ENCODE results near the gene CAST. TPM values are rescaled to one million over a fixed set of nuclear protein-coding genes. Genes with fewer than 3 reads are reported as not detected.
"Not testable (repeated sequence)": the region's sequence is repeated elsewhere in the genome, so short reads cannot be mapped to it uniquely, and the experiment has no call there.

Gene CAST
- total RNA-seq, 2 donors from 2014 or later = 303 TPM

GRCh38 chr5:96796434-96796833 lies 134.3 kb downstream of the CAST start:
- no peaks in the 10 kb centered on the region for H3K27me3 Mint-ChIP-seq
- peak overlapping the region; percentile 35 for H3K27ac Mint-ChIP-seq
- DNase-seq (no peak), ATAC-seq (no peak)
- H3K4me3 Mint-ChIP-seq = no peak overlapping the region
- peaks cover 27% of the 10 kb centered on the region for H3K4me1 Mint-ChIP-seq
- peaks cover 13% of the 10 kb centered on the region for H3K36me3 Mint-ChIP-seq (ENCODE audit: low read depth)
- H3K9me3 ChIP-seq (ENCODE audit: control insufficient read depth, low read length, poor library complexity, severe bottlenecking) = no peaks in the 10 kb centered on the region

- not testable (repeated sequence) for DNase-seq; H3K4me3 Mint-ChIP-seq; ATAC-seq; H3K36me3 Mint-ChIP-seq (ENCODE audit: low read depth); H3K27me3 Mint-ChIP-seq; H3K9me3 ChIP-seq (ENCODE audit: control insufficient read depth, low read length, poor library complexity, severe bottlenecking)
- Mint-ChIP-seq H3K27ac (peak overlapping the region; percentile 65), H3K4me1 (peaks cover 51% of the 10 kb centered on the region)
Measured at GRCh38 chr5:96801718-96802117, 139.5 kb downstream of the CAST start.

- DNase-seq (peak in 1 of 3 donors; percentile 38), ATAC-seq (peak; percentile 10)
- H3K36me3 Mint-ChIP-seq (ENCODE audit: low read depth) = peaks cover 8% of the 10 kb centered on the region
- H3K27ac Mint-ChIP-seq = peak overlapping the region; percentile 99
- no peaks in the 10 kb centered on the region for H3K27me3 Mint-ChIP-seq
- H3K9me3 ChIP-seq (ENCODE audit: control insufficient read depth, low read length, poor library complexity, severe bottlenecking) = no peaks in the 10 kb centered on the region
- peaks cover 54% of the 10 kb centered on the region for H3K4me1 Mint-ChIP-seq
- peak overlapping the region; percentile 99 for H3K4me3 Mint-ChIP-seq
Measured at GRCh38 chr5:96807075-96807654, 145.0 kb downstream of the CAST start.

GRCh38 chr5:96808541-96808828 lies 146.3 kb downstream of the CAST start:
- Mint-ChIP-seq H3K36me3 (ENCODE audit: low read depth) (peaks cover 4% of the 10 kb centered on the region), H3K4me1 (peaks cover 43% of the 10 kb centered on the region), H3K27ac (peak overlapping the region; percentile 99), H3K27me3 (no peaks in the 10 kb centered on the region), H3K4me3 (peak overlapping the region; percentile 99)
- DNase-seq (no peak), ATAC-seq (no peak)
- no peaks in the 10 kb centered on the region for H3K9me3 ChIP-seq (ENCODE audit: control insufficient read depth, low read length, poor library complexity, severe bottlenecking)

GRCh38 chr5:96808868-96809558 lies 146.8 kb downstream of the CAST start:
- H3K36me3 Mint-ChIP-seq (ENCODE audit: low read depth) = peaks cover 4% of the 10 kb centered on the region
- ATAC-seq = no peak
- peak overlapping the region; percentile 99 for H3K27ac Mint-ChIP-seq
- no peaks in the 10 kb centered on the region for H3K9me3 ChIP-seq (ENCODE audit: control insufficient read depth, low read length, poor library complexity, severe bottlenecking)
- H3K27me3 Mint-ChIP-seq = no peaks in the 10 kb centered on the region
- peak overlapping the region; percentile 99 for H3K4me3 Mint-ChIP-seq
- no peak for DNase-seq
- peaks cover 39% of the 10 kb centered on the region for H3K4me1 Mint-ChIP-seq

GRCh38 chr5:96809921-96810320 lies 147.7 kb downstream of the CAST start:
- H3K4me3 Mint-ChIP-seq = no peak overlapping the region
- ATAC-seq = no peak
- H3K36me3 Mint-ChIP-seq (ENCODE audit: low read depth) = peaks cover 4% of the 10 kb centered on the region
- H3K27ac Mint-ChIP-seq = peak overlapping the region; percentile 99
- no peaks in the 10 kb centered on the region for H3K27me3 Mint-ChIP-seq
- H3K9me3 ChIP-seq (ENCODE audit: control insufficient read depth, low read length, poor library complexity, severe bottlenecking) = no peaks in the 10 kb centered on the region
- H3K4me1 Mint-ChIP-seq = peaks cover 40% of the 10 kb centered on the region
- no peak for DNase-seq

- no peak for ATAC-seq
- Mint-ChIP-seq H3K27me3 (no peaks in the 10 kb centered on the region), H3K27ac (no peak overlapping the region), H3K36me3 (ENCODE audit: low read depth) (peaks cover 4% of the 10 kb centered on the region), H3K4me1 (peaks cover 45% of the 10 kb centered on the region), H3K4me3 (no peak overlapping the region)
- H3K9me3 ChIP-seq (ENCODE audit: control insufficient read depth, low read length, poor library complexity, severe bottlenecking) = no peaks in the 10 kb centered on the region
- no peak for DNase-seq
Measured at GRCh38 chr5:96812851-96813250, 150.7 kb downstream of the CAST start.

- no peak overlapping the region for H3K4me3 Mint-ChIP-seq
- H3K27ac Mint-ChIP-seq = peak overlapping the region; percentile 86
- H3K36me3 Mint-ChIP-seq (ENCODE audit: low read depth) = no peaks in the 10 kb centered on the region
- peaks cover 38% of the 10 kb centered on the region for H3K4me1 Mint-ChIP-seq
- ATAC-seq = no peak
- DNase-seq = no peak
- H3K27me3 Mint-ChIP-seq = no peaks in the 10 kb centered on the region
- H3K9me3 ChIP-seq (ENCODE audit: control insufficient read depth, low read length, poor library complexity, severe bottlenecking) = no peaks in the 10 kb centered on the region
Measured at GRCh38 chr5:96814041-96814440, 151.9 kb downstream of the CAST start.

- Mint-ChIP-seq H3K36me3 (ENCODE audit: low read depth) (no peaks in the 10 kb centered on the region), H3K27ac (peak overlapping the region; percentile 94), H3K4me1 (peaks cover 48% of the 10 kb centered on the region), H3K4me3 (peak overlapping the region; percentile 90), H3K27me3 (no peaks in the 10 kb centered on the region)
- peak; percentile 92 for ATAC-seq
- no peaks in the 10 kb centered on the region for H3K9me3 ChIP-seq (ENCODE audit: control insufficient read depth, low read length, poor library complexity, severe bottlenecking)
- DNase-seq = peak; percentile 12 to 39 (median 39)
Measured at GRCh38 chr5:96816411-96816939, 154.3 kb downstream of the CAST start.

GRCh38 chr5:96816991-96817390 lies 154.8 kb downstream of the CAST start:
- peak; percentile 31 for ATAC-seq
- no peaks in the 10 kb centered on the region for H3K9me3 ChIP-seq (ENCODE audit: control insufficient read depth, low read length, poor library complexity, severe bottlenecking)
- H3K36me3 Mint-ChIP-seq (ENCODE audit: low read depth) = no peaks in the 10 kb centered on the region
- no peaks in the 10 kb centered on the region for H3K27me3 Mint-ChIP-seq
- H3K27ac Mint-ChIP-seq = peak overlapping the region; percentile 94
- peaks cover 53% of the 10 kb centered on the region for H3K4me1 Mint-ChIP-seq
- peak overlapping the region; percentile 90 for H3K4me3 Mint-ChIP-seq
- DNase-seq = no peak

- no peaks in the 10 kb centered on the region for H3K36me3 Mint-ChIP-seq (ENCODE audit: low read depth)
- no peaks in the 10 kb centered on the region for H3K27me3 Mint-ChIP-seq
- ATAC-seq (no peak), DNase-seq (no peak)
- H3K4me1 Mint-ChIP-seq = peaks cover 55% of the 10 kb centered on the region
- peak overlapping the region; percentile 94 for H3K27ac Mint-ChIP-seq
- no peaks in the 10 kb centered on the region for H3K9me3 ChIP-seq (ENCODE audit: control insufficient read depth, low read length, poor library complexity, severe bottlenecking)
- peak overlapping the region; percentile 90 for H3K4me3 Mint-ChIP-seq
Measured at GRCh38 chr5:96817506-96817905, 155.3 kb downstream of the CAST start.

GRCh38 chr5:96818125-96818788 lies 156.1 kb downstream of the CAST start:
- no peaks in the 10 kb centered on the region for H3K27me3 Mint-ChIP-seq
- ATAC-seq (no peak), DNase-seq (no peak)
- H3K9me3 ChIP-seq (ENCODE audit: control insufficient read depth, low read length, poor library complexity, severe bottlenecking) = no peaks in the 10 kb centered on the region
- H3K4me3 Mint-ChIP-seq = no peak overlapping the region
- peaks cover 59% of the 10 kb centered on the region for H3K4me1 Mint-ChIP-seq
- H3K27ac Mint-ChIP-seq = peak overlapping the region; percentile 94
- H3K36me3 Mint-ChIP-seq (ENCODE audit: low read depth) = no peaks in the 10 kb centered on the region

GRCh38 chr5:96819806-96820205 lies 157.6 kb downstream of the CAST start:
- no peaks in the 10 kb centered on the region for H3K9me3 ChIP-seq (ENCODE audit: control insufficient read depth, low read length, poor library complexity, severe bottlenecking)
- peaks cover 55% of the 10 kb centered on the region for H3K4me1 Mint-ChIP-seq
- H3K27me3 Mint-ChIP-seq = no peaks in the 10 kb centered on the region
- ATAC-seq = no peak
- no peaks in the 10 kb centered on the region for H3K36me3 Mint-ChIP-seq (ENCODE audit: low read depth)
- peak overlapping the region; percentile 47 for H3K27ac Mint-ChIP-seq
- no peak for DNase-seq
- H3K4me3 Mint-ChIP-seq = no peak overlapping the region
